ENCODE measurements around the gene PADI2.

PADI2 gene

DNA sequence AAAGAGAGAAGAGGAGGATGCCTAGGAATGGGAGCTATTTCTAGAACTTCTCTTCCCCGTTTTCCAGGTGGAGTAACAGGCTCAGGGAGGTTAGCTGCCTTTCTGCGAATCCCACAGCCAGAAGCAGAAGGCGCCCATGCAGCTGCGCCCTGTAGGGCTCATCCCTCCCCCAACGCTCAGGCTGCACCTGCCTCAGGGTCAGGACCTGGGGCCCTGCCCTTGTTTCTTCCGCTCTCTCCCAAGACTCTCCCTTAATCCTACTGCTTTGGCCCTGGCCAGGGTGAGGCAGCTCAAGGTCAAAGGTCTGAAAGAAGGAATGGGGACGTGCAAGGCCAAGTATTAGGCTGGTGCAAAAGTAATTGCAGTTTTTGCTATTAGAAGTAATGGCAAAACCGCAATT, 30.5 kb upstream of the PADI2 start:
- peaks cover 32% of the 10 kb centered on the region for H3K27me3 Mint-ChIP-seq

DNA sequence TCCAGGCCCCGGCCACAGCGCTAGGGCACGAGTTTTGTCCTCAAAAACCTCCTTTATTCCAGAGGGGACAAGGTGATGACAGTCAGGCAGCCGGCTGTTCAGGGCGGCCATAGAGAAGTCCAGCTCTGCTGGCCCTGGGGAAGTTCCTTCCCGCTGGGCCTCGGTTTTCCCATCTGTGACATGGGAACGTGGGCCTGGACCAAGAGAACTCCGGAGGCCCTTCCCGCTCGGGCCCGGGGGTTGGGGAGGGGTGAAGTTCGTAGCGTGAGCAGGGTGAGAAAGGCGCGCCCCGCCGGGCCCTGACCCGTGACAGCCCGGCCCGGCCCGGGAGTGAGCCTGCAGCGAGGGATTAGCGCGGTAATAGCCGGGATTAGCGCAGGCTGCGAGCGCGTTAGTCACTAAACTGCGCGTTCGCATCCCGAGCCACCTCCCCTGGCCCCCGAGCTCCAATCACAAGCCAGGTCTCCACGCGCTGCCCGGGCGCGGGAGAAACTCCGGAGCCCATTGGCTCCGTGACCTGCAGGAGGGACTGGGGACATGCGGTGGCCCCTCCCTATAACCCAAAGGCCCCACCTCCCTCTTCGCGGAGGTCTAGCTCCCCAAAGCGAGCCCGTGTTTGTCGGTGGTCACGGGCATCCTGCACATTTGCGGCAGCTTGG, 29.8 kb upstream of the PADI2 start:
- peaks cover 28% of the 10 kb centered on the region for H3K27me3 Mint-ChIP-seq
- no peaks in the 10 kb centered on the region for H3K4me1 Mint-ChIP-seq (ENCODE audit: low read depth)
- peaks cover 9% of the 10 kb centered on the region for H3K9me3 Mint-ChIP-seq
- H3K4me3 Mint-ChIP-seq, result no peak overlapping the region
- H3K36me3 Mint-ChIP-seq (ENCODE audit: low read depth), result no peaks in the 10 kb centered on the region
- H3K27ac Mint-ChIP-seq, result no peak overlapping the region

More for the DNA sequence above, 30.5 kb upstream of the PADI2 start:
- H3K27ac Mint-ChIP-seq, result no peak overlapping the region
- H3K4me3 Mint-ChIP-seq, result no peak overlapping the region
- no peaks in the 10 kb centered on the region for H3K4me1 Mint-ChIP-seq (ENCODE audit: low read depth)
- H3K9me3 Mint-ChIP-seq, result peaks cover 16% of the 10 kb centered on the region
- no peaks in the 10 kb centered on the region for H3K36me3 Mint-ChIP-seq (ENCODE audit: low read depth)

DNA sequence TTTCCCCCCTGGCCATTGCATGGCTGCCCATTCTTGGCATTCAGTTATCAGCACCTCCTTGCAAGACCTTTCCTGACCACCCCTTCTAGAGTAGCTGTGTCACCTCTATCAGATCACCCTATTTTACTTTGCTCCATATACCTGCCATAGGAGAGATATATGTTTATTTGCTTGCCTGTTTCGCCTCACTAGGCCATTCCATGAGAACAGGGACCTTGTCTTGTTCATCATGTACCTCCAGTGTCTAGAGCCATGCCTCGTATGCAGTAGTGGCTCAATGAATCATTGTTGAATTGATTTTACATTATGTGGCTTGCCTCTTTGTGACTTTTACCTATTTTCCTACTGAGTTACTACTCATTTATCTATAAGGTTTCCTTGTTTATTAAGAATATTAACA, 26.4 kb upstream of the PADI2 start:
- Mint-ChIP-seq H3K4me1 (ENCODE audit: low read depth) (no peaks in the 10 kb centered on the region), H3K36me3 (ENCODE audit: low read depth) (no peaks in the 10 kb centered on the region), H3K4me3 (no peak overlapping the region), H3K9me3 (no peaks in the 10 kb centered on the region), H3K27ac (no peak overlapping the region), H3K27me3 (peaks cover 14% of the 10 kb centered on the region)

DNA sequence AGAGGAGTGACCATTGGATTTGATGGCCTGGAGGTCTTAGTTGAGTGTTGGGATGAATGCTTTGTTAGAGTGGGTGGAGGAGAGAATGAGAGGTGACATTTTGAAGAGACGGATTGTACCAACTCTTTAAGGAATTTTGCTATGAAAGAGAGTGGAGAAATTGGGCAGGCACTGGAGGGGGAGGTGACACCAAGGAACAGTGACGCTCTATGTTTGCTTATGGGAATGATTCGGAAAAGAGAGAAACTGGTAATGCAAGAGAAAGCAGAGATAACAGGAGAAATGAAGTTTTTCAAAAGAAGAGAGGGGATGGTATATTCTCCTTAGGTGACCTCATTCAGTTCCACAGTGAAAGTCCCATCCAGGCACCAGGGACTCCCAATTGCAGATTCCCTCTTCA, 24.5 kb upstream of the PADI2 start:
- Mint-ChIP-seq H3K4me3 (no peak overlapping the region), H3K9me3 (no peaks in the 10 kb centered on the region), H3K4me1 (ENCODE audit: low read depth) (peaks cover 5% of the 10 kb centered on the region), H3K36me3 (ENCODE audit: low read depth) (no peaks in the 10 kb centered on the region), H3K27ac (no peak overlapping the region), H3K27me3 (peaks cover 6% of the 10 kb centered on the region)

DNA sequence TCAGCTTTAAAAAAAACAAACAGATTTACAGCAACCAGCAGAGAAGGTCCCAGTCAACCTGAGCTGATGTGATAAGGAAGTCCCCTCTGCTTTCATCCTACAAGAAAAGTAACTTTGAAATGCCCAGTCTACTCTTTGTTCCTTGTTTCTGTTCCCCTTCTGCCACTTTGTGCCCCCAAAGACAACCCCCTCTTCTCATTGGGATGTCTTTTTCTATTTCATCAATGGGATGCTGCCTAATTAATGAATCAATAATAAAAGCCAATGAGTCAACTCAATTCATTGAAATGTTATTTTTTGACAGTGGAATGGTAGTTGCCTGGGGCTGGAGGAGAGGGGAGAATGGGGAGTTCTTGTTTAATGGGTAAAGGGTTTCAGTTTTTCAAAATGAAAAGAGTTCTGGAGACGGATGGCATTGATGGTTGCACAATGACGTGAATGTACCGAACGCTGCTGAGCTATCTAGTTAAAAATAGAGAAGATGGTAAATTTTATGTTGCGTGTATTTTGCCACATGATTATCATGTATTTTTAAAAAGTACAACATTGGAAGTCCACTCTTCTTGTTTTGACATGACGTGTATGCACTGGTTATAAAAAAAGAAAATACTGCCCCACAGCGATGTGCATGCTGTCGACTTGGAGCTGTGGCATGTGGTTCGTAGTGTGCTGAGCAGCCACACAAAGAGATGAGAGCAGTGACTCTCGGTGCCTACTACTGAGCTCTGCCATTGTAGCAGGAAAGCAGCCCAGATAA, 22.4 kb upstream of the PADI2 start:
- Mint-ChIP-seq H3K9me3 (no peaks in the 10 kb centered on the region), H3K4me1 (ENCODE audit: low read depth) (peaks cover 5% of the 10 kb centered on the region), H3K27ac (peak overlapping the region; percentile 14), H3K36me3 (ENCODE audit: low read depth) (no peaks in the 10 kb centered on the region), H3K4me3 (no peak overlapping the region), H3K27me3 (peaks cover 14% of the 10 kb centered on the region)

DNA sequence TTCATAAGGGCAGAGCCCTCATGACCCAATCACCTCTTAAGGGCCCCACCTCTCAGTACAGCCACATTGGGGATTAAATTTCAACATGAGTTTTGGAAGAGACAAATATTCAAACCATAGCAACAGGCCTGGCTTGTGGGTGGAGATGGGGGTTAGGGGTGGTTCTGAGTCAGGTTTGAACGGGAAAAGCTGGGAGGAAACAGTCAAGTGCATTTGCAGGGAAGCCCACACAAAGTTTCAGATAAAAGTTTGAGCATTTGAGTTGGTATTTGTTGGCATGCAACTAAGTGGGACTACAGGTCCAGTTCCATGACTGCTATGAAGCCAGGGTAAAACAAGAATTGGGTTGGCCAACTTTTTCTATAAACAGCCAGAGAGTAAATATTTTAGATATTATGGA, 21.0 kb upstream of the PADI2 start:
- H3K27me3 Mint-ChIP-seq, result peaks cover 14% of the 10 kb centered on the region
- H3K36me3 Mint-ChIP-seq (ENCODE audit: low read depth), result no peaks in the 10 kb centered on the region
- no peak overlapping the region for H3K4me3 Mint-ChIP-seq
- H3K27ac Mint-ChIP-seq, result no peak overlapping the region
- H3K4me1 Mint-ChIP-seq (ENCODE audit: low read depth), result peaks cover 5% of the 10 kb centered on the region
- no peaks in the 10 kb centered on the region for H3K9me3 Mint-ChIP-seq

DNA sequence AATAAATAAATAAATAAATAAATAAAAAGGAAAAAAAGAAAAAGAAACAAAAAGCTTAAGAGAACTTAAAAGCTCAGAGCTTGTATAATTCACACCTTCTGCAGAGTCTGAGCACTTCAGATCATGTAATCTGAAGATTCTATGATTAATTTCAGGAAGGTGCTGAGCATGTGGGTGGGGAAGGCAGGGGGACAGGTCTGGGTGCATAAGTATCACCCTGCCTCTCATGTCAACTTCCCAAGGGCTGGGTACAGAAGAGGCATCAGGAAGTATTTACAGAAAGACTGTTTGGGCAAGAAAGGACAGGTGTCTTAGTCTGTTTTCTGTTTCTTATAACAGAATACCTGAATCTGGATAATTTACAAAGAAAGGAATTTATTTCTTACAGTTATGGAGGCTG, 20.4 kb upstream of the PADI2 start:
- Mint-ChIP-seq H3K4me3 (no peak overlapping the region), H3K4me1 (ENCODE audit: low read depth) (peaks cover 5% of the 10 kb centered on the region), H3K9me3 (no peaks in the 10 kb centered on the region), H3K27ac (no peak overlapping the region), H3K27me3 (peaks cover 14% of the 10 kb centered on the region), H3K36me3 (ENCODE audit: low read depth) (no peaks in the 10 kb centered on the region)

DNA sequence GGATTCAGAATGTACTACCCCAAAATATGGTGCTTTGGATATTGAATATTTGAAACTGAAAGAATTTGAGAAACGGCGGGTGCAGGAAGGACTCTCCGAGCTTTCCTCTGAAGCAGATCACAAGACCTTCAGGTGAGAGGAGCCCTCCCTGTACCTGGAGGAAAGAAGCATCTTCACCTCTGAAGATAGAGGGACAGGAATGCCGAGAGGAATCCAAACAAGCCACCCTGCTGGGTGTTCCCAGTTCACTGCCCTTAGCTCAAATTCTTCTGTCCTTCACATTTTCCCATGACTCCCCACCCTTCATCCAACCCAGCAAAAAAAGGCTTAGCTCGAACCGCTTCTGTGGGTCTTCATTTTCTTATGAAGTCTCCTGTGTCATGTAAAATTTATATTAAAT, 18.2 kb upstream of the PADI2 start:
- Mint-ChIP-seq H3K36me3 (ENCODE audit: low read depth) (no peaks in the 10 kb centered on the region), H3K9me3 (no peaks in the 10 kb centered on the region), H3K27ac (no peak overlapping the region), H3K4me3 (no peak overlapping the region), H3K4me1 (ENCODE audit: low read depth) (peaks cover 5% of the 10 kb centered on the region), H3K27me3 (peaks cover 14% of the 10 kb centered on the region)

DNA sequence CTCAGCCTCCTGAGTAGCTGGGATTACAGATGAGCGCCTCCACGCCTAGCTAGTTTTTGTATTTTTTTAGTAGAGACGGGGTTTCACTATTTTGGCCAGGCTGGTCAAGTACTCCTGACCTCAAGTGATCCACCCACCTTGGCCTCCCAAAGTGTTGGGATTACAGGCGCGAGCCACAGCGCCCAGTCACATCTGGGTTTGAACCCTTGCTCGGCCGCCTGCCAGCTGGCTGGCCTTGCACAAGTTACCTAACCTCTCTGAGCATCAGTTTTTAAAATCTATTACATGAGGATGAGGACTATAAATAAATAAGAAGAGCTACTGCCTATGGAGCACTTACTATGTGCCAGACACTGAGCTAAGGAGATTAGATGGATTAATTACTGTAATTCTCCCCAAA, 17.7 kb upstream of the PADI2 start:
- Mint-ChIP-seq H3K9me3 (no peaks in the 10 kb centered on the region), H3K4me1 (ENCODE audit: low read depth) (peaks cover 5% of the 10 kb centered on the region), H3K27ac (no peak overlapping the region), H3K27me3 (peaks cover 14% of the 10 kb centered on the region), H3K36me3 (ENCODE audit: low read depth) (no peaks in the 10 kb centered on the region), H3K4me3 (no peak overlapping the region)

DNA sequence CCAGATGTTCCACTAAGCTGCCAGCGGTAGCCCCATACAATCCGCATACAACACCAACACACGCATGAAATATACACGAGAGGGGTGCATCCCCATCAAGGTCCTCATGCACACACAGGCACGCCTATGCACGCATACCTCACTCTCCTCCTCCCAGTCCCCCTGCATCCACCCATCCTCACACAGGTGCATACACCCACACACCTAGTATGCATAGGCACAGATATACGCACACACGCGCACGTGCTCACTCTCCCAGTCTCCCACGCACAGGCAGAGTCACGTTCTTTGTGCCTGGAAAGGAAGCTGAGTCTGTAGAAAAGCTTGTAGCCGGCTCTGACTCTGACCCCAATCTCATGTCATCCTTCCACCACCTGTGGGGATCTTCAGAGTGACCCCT, 16.9 kb upstream of the PADI2 start:
- Mint-ChIP-seq H3K36me3 (ENCODE audit: low read depth) (no peaks in the 10 kb centered on the region), H3K4me1 (ENCODE audit: low read depth) (peaks cover 5% of the 10 kb centered on the region), H3K27ac (no peak overlapping the region), H3K4me3 (no peak overlapping the region), H3K27me3 (peaks cover 14% of the 10 kb centered on the region), H3K9me3 (no peaks in the 10 kb centered on the region)

DNA sequence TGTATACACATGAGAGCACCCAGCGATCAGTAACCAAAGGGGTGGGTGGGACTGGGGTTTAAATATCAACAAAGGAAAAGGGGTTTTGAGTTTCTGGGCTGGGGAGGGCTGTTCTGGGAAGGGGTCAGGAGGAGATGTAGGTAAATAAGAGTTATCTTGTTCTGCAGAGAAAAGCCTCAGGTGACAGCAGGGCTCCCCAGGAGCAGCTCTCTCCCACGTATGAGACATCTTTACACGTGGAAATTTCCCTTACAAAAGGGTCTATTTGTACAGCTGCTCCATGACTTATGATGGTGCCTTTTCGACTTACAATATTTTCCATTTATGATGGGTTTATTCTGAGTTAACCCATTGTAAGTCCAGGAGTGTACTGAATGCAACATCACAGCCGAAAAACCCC, 16.3 kb upstream of the PADI2 start:
- H3K27ac Mint-ChIP-seq, result no peak overlapping the region
- H3K36me3 Mint-ChIP-seq (ENCODE audit: low read depth), result no peaks in the 10 kb centered on the region
- H3K4me3 Mint-ChIP-seq, result no peak overlapping the region
- H3K4me1 Mint-ChIP-seq (ENCODE audit: low read depth), result peaks cover 5% of the 10 kb centered on the region
- peaks cover 14% of the 10 kb centered on the region for H3K27me3 Mint-ChIP-seq
- H3K9me3 Mint-ChIP-seq, result no peaks in the 10 kb centered on the region

DNA sequence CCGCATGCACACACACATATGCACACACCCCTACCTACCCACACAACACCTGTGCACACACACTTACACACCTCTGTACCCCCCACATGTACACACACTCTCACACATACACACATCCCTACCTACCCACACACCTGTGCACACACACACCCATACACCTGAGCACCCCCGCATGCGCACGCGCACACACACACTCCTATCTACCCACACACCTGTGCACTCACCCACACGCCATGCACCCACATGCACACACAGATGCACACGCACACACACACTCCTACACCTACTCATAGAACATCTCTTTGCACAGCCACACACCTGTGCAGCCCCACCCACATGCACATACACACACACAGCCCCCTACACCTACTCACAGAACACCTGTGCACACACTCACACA, 15.5 kb upstream of the PADI2 start:
- H3K36me3 Mint-ChIP-seq (ENCODE audit: low read depth), result no peaks in the 10 kb centered on the region
- H3K9me3 Mint-ChIP-seq, result no peaks in the 10 kb centered on the region
- H3K4me1 Mint-ChIP-seq (ENCODE audit: low read depth), result no peaks in the 10 kb centered on the region
- no peak overlapping the region for H3K4me3 Mint-ChIP-seq
- peaks cover 14% of the 10 kb centered on the region for H3K27me3 Mint-ChIP-seq
- H3K27ac Mint-ChIP-seq, result no peak overlapping the region

DNA sequence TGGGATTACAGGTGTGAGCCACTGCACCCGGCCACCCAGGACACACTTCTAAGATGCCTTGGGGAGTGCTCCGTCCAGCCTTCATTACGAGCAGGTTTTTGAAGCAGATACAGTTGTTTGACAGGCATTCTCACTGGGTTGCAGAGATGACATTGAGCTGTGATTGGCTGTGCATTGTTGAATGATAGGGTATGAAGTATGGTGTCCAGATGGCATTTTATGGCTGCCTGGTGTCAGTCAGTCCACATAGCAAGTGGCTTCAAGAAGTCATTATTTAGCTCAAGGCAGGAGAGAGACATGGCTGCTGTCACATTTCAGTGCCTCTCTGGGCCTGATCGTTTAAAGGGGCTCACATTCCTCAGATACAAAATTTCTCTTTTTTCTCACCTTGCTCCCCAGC, 14.8 kb upstream of the PADI2 start:
- no peak overlapping the region for H3K4me3 Mint-ChIP-seq
- no peak overlapping the region for H3K27ac Mint-ChIP-seq
- H3K36me3 Mint-ChIP-seq (ENCODE audit: low read depth), result no peaks in the 10 kb centered on the region
- no peaks in the 10 kb centered on the region for H3K4me1 Mint-ChIP-seq (ENCODE audit: low read depth)
- peaks cover 14% of the 10 kb centered on the region for H3K27me3 Mint-ChIP-seq
- H3K9me3 Mint-ChIP-seq, result no peaks in the 10 kb centered on the region

DNA sequence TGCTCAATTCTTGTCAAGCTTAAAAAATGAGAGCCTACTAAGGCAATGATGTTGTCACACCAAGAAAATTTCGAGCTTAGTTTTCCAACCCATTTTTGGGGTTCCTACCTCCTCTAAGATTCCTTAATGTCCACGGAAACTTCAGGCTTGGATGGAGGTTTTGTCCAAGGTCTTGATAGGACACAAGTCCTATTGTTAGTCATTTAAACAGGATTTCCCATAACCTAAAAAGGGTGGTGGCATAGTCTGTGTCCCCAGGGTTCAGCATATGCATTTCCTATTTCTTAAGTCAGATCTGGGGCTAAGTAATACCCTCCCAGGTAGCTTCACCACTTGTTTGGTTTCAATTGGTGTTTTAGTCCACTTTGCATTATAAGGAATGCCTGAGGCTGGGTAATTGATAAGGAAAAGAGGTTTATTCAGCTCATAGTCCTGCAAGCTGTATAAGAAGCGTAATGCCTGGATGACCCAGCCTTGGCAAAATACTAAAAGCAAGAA, 10.9 kb upstream of the PADI2 start:
- H3K27ac Mint-ChIP-seq, result no peak overlapping the region
- H3K27me3 Mint-ChIP-seq, result no peaks in the 10 kb centered on the region
- no peak overlapping the region for H3K4me3 Mint-ChIP-seq
- no peaks in the 10 kb centered on the region for H3K9me3 Mint-ChIP-seq
- no peaks in the 10 kb centered on the region for H3K36me3 Mint-ChIP-seq (ENCODE audit: low read depth)
- no peaks in the 10 kb centered on the region for H3K4me1 Mint-ChIP-seq (ENCODE audit: low read depth)

DNA sequence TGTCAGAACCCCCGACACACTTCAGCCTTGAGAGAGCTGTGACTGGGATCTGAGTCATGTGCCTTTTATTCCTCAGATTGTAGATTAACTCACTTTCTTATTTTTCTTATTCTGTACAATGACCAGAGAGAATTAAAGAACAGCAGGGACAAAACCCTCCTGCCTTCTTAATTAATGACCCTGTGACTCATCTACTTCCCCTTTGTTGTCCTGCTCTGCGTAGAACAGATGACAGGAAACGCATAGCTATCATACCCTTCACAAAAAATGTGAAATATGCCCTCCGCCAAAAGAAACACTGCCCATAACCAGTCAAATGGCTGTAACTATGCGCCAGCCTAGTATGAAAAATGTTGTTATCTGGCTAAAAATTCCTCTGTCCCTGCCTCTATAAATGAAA, 9.1 kb upstream of the PADI2 start:
- Mint-ChIP-seq H3K9me3 (no peaks in the 10 kb centered on the region), H3K27me3 (no peaks in the 10 kb centered on the region), H3K27ac (no peak overlapping the region), H3K4me1 (ENCODE audit: low read depth) (no peaks in the 10 kb centered on the region), H3K4me3 (no peak overlapping the region), H3K36me3 (ENCODE audit: low read depth) (no peaks in the 10 kb centered on the region)
